ENCODE measurements around the gene HELZ.
"Not testable (repeated sequence)": the region's sequence is repeated elsewhere in the genome, so short reads cannot be mapped to it uniquely, and the experiment has no call there.

Gene HELZ, protein sequence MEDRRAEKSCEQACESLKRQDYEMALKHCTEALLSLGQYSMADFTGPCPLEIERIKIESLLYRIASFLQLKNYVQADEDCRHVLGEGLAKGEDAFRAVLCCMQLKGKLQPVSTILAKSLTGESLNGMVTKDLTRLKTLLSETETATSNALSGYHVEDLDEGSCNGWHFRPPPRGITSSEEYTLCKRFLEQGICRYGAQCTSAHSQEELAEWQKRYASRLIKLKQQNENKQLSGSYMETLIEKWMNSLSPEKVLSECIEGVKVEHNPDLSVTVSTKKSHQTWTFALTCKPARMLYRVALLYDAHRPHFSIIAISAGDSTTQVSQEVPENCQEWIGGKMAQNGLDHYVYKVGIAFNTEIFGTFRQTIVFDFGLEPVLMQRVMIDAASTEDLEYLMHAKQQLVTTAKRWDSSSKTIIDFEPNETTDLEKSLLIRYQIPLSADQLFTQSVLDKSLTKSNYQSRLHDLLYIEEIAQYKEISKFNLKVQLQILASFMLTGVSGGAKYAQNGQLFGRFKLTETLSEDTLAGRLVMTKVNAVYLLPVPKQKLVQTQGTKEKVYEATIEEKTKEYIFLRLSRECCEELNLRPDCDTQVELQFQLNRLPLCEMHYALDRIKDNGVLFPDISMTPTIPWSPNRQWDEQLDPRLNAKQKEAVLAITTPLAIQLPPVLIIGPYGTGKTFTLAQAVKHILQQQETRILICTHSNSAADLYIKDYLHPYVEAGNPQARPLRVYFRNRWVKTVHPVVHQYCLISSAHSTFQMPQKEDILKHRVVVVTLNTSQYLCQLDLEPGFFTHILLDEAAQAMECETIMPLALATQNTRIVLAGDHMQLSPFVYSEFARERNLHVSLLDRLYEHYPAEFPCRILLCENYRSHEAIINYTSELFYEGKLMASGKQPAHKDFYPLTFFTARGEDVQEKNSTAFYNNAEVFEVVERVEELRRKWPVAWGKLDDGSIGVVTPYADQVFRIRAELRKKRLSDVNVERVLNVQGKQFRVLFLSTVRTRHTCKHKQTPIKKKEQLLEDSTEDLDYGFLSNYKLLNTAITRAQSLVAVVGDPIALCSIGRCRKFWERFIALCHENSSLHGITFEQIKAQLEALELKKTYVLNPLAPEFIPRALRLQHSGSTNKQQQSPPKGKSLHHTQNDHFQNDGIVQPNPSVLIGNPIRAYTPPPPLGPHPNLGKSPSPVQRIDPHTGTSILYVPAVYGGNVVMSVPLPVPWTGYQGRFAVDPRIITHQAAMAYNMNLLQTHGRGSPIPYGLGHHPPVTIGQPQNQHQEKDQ (N-terminal part only)

DNA sequence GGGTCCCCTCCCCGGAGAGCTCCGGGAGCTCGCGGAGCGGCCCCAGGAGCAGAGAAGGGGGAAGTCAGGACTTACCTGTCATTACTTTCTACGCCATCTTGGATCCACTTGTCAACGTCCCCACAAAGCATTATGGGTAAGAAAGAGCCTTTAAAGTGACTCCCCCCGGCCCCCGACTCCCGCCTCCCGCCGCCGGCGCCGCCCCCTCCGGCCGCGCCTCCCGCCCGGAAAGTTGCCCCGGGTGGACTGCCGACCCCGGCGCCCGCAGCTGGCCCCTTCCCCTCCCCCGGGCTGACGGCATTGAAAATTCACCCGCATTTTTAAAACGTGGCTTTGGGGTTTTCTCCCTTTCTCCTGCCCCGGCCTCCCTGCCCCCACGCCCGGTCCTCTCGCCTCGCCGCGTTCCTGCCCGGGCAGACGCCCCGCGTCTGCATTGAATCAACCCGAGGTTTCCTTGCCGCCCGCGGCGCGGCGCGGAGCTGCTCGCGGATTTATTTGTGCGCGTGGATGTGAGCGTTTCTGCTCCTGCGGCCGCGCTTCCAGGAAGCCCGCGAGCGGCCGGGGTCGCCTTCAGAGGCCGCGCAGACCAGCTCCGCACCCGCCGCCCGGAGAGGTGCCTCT lies at the start of gene HELZ:
Gene HELZ (minus strand): TSS at position 124 of the 621 bp plus-strand sequence. CDS start 26,392 bp downstream, outside the sequence.
- peak; percentile 88 for DNase-seq

DNA sequence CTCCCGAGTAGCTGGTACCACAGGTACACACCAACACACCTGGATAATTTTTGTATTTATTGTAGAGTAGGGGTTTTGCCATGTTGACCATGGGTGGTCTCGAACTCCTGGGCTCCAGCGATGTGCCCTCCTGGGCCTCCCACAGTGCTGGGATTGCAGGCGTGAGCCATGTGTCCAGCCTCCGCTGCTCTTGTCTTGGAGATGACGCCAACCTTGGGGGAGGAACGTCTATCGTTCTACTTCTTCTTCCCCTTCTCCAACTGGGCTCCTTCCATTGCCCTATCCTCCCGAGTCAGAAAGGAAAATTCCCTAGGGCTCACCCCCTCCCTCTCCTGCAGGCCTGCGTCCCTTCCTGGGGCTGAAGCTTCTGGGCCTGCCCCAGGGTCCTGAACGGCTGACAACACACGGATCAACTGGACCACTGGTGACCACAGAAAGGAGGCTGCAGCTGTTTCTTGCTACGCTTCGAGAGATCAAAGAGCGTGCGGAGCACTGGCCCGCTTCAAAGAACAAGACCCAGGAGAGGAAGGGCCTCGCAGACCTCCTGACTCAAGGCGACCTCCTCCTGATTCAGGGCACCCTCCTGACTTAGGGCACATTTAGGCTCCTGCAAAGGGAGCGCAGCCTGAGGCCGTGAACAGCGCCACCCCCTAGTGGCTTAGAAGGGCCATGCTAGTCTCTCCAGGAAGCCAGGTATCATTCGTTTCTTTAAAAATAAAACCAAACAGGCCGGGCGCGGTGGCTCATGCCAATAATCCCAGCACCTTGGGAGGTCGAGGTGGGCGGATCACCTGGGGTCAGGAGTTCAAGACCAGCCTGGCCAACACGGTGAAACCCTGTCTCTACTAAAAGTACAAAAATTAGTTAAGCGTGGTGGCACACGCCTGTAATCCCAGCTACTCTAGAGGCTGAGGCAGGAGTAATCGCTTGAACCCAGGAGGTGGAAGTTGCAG lies 48.5 kb upstream of the HELZ start:
- peak; percentile 81 for DNase-seq

DNA sequence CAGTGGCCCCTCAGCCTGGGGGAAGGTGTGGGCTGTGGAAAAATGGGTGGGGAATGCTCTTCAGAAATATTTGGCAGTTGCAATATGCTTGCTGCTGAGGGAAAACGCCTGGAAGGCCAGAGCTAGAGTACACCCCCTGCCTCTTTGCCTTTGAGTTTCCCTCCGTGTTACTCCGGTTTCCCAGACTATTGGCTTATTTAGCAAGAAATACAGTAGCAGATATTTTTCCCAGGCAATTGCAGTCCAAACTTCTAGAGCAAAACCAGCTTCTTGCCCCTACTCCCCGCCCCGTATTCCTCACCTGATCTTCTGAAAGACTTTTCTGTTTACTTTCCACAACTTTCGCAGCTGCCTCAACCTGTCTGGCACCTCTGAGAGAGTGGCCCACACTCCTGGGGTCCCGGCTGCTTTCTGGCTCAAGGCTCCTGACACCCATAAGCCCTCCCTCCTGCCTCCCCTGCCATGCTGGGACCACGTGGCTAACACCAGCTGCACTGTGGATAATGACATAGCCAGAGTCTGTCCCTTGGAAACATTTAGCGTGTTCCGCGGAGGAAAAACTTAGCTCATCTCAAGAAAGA lies 45.8 kb upstream of the HELZ start:
- no peak for DNase-seq

DNA sequence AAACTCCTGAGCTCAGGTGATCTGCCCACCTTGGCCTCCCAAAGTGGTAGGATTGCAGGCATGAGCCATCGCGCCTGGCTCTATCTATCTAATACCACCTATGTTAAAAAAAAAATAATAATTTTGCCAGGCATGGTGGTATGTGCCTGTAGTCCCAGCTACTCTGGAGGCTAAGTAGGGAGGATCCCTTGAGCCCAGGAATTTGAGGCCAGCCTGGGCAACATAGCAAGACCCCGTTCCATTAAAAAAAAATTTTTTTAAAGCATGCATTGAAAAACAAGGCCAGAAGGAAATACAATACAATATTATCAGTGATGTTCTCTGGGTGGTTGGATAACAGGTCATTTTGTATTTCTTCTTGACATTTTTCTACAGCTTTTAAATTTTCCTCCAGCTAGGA lies 45.2 kb upstream of the HELZ start:
- no peak for DNase-seq

DNA sequence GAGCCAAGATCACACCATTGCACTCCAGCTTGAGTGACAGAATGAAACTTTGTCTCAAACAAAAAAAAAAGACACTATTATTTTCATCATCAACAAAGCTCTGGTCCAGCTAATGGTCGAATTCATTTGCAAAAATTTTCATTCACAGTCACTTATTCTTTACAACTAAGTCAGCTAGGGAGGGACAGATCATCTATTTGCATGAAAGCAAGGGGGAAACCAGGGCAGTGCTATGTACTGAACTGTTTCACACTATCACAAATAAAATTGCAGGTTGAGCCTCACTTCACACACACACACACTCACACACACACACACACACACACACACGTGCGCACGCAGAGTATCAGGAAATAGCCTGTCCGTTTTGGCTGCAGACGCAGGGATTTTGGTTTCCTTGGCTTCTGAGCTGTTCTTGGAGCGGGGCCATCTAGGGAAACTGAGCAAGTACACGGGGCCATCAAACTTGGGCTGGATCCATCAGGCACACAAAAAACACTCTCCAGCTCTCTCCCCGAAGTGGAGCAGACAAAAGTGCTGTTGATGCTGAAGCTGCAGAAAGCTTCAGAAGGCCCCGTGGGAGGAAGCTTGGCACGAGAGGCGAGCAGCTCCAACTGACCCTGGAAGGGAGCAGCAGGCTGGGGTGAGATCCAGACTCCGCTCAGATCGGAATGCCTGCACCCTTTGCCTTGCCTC lies 44.3 kb upstream of the HELZ start:
- no peak for DNase-seq

DNA sequence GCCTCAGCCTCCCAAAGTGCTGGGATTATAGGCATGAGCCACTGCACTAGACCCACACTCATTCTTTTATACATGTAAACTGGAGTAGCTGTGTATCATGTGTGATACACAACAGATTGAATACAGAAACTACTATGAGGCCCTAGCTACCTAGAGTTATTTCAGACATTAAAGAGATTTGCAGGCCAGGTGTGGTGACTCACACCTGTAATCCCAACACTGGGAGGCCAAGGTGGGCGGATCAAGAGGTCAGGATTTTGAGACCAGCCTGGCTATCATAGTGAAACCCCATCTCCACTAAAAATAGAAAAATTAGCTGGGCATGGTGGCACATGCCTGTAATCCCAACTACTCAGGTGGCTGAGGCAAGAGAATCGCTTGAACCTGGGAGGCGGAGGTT lies 41.8 kb upstream of the HELZ start:
- not testable (repeated sequence) for DNase-seq

DNA sequence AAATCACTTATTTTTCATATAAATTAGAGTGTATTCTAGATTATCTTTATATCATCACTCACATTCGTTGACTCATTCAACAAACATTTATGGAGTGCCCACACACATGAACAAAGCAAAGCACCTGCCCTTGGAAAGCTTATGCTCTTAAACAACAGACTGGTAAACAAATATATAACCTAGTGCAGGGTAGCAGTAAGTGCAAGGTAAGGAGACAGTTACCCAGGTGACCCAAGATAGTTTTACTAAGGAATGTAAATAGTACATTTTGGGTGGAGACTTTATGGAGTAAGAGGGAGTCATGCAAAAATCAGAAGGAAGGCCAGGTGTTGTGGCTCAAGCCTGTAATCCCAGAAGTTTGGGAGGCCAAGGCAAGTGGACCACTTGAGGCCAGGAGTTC lies 40.4 kb upstream of the HELZ start:
- no peak for DNase-seq

DNA sequence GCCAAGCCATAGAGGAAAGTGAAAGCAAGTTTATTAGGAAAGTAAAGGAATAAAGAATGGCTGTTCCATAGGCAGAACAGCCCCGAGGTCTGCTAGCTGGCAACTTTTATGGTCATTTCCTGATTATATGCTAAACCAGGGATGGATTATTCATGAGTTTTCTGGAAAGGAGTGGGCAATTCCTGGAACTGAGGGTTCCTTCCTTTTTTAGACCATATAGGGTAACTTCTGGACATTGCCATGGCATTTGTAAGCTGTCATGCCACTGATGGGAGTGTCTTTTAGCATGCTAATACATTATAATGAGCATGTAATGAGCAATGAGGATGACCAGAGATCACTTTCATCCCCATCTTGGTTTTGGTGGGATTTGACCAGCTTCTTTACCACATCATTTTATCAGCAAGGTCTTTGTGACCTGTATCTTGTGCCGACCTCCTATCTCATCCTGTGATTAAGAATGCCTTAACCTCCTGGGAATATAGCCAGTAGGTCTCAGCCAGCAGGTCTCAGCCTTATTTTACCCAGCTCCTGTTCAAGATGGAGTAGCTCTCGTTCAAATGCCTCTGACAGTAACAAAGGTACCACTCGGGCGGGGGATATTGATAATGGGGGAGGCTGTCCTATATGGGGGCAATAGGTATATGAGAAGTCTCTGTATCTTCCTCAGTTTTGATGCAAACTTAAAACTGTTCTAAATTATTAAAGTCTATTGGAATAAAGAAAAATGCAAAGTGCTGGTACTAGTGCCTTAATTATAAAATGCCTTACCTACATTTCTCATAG lies 38.9 kb upstream of the HELZ start:
- no peak for DNase-seq

DNA sequence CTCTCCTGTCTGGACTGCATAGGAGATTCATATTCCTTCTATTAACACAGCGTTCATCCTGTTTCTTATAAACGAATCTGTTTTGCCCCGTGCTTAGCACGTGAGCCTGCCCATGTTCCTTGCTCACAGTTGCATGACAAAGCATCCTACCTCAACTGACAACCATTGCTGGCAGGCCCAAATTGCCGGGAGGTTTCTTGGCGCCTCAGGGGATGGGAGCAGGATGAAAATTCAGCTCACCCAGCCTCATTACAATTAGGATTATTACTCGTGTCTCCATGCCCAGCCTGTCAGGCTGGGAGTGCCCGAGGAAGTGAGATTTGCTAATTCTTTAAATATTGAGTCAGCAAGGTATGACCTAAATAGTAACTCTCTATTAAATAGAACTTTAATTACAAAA lies 36.7 kb upstream of the HELZ start:
- DNase-seq = no peak

DNA sequence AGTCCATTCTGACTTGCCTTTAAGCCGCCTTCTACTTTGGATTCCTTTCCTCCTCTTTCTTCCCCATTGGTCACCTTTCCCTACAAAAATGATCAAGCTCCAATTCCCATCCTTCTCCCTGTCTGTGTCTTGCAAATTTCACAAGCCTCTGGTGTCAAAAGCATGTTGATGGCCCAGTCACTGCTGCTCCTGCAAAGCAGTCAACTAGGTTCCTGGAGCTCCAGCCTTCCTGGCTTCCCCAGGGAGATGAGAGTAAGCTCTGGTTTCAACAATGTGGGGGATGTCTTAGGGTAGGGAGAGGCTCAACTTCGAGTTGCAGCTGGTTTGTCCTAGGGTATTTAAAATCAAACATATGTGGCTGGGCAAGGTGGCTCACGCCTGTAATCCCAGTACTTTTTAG lies 36.1 kb upstream of the HELZ start:
- no peak for DNase-seq

DNA sequence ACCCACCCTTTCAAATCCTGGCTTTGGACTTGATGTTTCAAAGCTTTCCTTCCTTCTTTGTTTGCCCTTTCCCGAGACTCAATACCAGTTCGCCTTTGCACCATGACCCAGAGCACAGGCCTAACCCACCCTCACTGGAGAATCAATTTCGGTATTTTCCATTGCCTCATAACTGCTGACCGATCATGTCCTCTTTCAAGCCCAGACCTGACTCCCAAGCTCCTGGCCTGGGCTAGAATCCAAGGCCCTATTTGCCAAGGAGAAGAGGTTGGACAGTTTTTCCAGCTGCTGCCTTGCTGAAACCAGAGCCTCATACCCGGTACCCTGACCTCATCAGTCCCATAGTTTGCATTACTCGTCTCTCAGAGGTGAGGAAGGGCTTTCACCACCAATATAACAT lies 35.3 kb upstream of the HELZ start:
- DNase-seq = no peak

DNA sequence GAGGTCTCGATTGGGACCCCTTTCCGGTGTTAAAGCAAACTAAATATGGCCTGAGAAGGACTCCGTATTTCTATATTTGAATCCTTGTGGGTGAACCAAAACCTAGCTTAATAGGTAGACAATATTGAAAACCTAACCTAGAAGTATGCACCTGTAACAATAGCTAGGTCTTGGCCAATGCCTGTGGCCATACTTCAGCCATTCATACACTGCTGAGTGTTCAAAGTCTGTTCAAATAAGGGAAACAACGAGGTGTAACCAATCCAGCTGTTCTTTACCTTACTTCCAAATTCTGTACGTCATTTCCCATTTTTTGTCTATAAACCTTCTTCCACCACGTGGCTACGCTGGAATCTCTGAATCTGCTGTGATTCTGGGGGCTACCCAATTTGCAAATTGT lies 34.1 kb upstream of the HELZ start:
- no peak for DNase-seq

DNA sequence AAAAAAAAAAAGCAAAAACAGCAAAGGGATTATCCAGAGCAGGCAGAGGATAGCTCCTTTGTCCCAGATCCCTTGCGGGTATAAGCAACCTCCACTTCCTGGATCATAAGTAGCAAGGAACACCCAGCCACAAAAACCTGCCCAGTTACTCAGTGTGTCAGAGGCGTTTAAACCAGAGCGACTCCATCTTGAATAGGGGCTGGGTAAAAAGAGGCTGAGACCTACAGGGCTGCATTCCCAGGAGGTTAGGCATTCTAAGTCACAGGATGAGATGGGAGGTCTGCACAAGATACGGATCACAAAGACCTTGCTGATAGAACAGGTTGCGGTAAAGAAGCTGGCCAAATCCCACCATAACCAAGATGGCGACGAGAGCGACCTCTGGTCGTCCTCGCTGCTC lies 33.4 kb upstream of the HELZ start:
- no peak for DNase-seq

DNA sequence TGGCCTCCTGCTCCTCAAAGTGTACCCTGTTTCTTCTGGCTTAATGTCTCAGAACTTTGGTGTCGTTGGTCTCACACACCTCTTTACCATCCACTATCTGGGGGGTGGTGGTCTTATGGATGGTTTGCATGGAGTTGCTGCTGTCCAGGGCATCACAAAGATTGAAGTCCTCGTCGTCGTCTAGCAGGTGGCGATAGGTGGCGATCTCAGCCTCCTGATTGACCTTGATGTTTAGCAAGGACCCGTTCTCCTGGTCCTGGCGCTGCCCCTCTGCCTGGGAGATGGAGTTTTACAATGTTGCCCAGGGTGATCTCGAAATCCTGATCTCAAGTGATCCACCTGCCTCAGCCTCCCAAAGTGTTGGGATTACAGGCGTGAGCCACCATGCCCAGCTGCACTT lies 31.1 kb upstream of the HELZ start:
- no peak for DNase-seq

DNA sequence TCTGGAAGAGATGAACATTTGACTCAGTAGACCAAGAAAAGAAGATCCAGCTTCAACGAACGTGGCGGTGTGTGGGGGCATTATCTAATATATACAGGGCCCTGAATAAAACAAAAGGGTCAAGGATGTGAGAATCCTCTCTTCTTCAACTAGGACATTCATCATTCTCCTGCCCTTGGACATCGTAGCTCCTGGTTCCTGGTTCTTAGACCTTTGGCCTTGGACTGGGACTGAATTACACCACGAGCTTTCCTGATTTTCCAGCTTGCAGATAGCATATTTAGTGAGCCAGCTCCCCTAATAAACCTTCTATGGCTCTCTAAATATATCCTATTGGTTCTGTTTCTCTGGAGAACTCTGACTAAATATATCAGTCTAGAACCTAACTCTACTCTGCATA lies 29.5 kb upstream of the HELZ start:
- DNase-seq = no peak

DNA sequence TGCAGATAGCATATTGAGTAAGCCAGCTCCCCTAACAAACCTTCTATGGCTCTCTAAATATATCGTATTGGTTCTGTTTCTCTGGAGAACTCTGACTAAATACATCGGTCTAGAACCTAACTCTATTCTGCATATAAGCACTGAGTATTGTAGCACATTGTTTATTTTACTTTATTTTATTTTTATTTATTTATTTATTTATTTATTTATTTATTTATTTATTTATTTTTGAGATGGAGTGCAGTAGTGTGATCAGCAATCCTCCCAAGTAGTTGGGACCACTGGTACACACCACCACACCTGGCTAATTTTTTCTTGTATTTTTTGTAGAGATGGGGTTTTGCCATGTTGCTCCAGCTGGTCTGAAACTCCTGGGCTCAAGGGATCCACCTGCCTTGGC lies 28.9 kb upstream of the HELZ start:
- no peak for DNase-seq

DNA sequence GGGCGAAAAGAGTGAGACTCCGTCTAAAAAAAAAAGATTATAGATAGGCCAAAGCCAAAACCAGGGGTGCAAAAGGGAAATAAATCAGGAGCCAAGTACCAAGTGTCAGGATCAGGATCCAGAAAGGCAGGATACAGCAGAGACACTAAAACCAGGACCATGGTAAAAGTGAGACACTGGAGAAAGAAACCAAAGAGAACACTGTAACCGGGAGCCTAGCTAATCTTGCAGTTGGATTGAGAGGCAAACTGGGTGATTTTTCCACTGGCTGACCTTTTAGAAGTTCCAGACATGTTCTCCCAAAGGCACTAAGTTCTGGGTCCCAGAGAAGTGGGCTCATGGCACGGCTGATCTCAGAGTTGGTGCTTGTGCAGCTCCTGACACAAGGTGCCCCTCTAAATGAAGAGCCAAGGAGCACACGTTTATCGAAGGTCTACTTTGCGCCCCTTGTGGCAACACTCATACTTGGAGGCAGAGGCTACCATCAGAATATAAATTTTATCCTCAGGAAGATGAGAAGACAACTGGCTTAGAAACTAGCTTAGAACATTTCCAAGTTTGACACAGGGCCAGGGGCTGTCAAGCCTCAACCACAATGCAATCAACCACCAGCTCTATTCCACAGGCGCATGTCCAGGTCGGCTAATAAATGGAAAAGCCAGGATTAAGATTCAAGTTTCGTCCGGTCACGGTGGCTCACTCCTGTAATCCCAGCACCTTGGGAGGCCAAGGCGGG lies 27.5 kb upstream of the HELZ start:
- no peak for DNase-seq

DNA sequence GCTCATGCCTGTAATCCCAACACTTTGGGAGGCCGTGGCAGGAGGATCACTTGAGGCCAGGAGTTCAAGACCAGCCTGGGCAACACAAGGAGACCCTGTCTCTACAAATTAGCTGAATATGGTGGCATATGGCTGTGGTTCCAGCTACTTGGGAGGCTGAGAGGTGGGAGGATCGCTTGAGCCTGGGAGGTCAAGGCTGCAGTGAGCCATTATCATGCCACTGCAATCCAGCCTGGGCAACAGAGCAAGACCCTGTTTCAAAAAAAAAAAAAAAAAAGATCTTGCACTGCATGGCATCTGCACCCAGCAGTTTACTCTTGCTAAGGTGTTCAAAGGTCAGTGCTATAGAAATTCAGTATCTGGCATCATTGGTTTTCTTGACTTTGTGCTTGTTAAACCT lies 26.2 kb upstream of the HELZ start:
- not testable (repeated sequence) for DNase-seq

DNA sequence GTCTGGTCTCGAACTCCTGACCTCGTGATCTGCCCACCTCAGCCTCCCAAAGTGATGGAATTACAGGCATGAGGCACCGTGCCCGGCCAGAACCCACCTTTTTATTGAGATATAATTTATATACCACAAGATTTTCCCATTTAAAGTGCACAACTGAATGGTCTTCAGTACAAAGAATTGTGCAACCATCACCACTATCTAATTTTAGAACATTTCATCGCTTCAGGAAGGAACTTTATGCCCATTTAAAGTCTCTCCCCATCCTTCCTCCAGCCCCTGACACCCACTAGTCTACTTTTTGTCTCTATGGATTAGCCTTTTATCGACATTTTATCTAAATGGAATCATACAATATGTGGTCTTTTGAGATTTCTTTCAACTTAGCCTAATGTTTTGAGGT lies 25.4 kb upstream of the HELZ start:
- no peak for DNase-seq

Data from activated CD4-positive, alpha-beta T cell treated with anti-CD3 and anti-CD28 coated beads, Interleukin-10, Interleukin-2, amounts not matched to agents 100 ng/mL and 50 ng/mL, durations not matched to agents 16 hours and 8 hours (primary cell).